Panc1 (cell line): Measurements from ENCODE around the gene AKT3. TPM values are rescaled to one million over a fixed set of nuclear protein-coding genes. Genes with fewer than 3 reads are reported as not detected.

Source experiments
- ATAC-seq: fragments of 200-7000 bp; cut with Tn5 transposase; 2 replicates; pipeline ENCODE4 v1.9.1; 2020; ENCODE audit warnings: mild to moderate bottlenecking, moderate library complexity
- BruUV-seq: library from RNA; stranded (reverse); fragments of 400-500 nt; replicated peaks from 2 replicates; lab custom pipeline; 2021; lab: Mats Ljungman, UMichigan
- CTCF ChIA-PET: fragments of 300-600 bp; sonication (Branson Sonifier 250); formaldehyde crosslinking; loops from one replicate; lab custom pipeline; 2022; ENCODE audit warnings: antibody characterized with exemption; lab: Charles Lee
- POLR2A ChIA-PET: fragments of 300-600 bp; sonication (Branson Sonifier 250); formaldehyde crosslinking; loops from one replicate; lab custom pipeline; 2022; ENCODE audit warnings: antibody characterized with exemption; lab: Charles Lee
- DNase-seq: peaks from one replicate; pipeline ENCODE4 v3.0.0-alpha.2; 2010; ENCODE audit warnings: low read depth, low spot score
- H3K27ac ChIP-seq: 2 replicates; pipeline ENCODE4 v1.5.1; 2011; ENCODE audit warnings: mild to moderate bottlenecking, low read length, inconsistent platforms
- H3K27me3 ChIP-seq: fragments of 200-500 bp; sonication (Bioruptor generic); 2 replicates; pipeline ENCODE4 v1.6.0; 2014; ENCODE audit warnings: low read length, inconsistent platforms; ENCODE audit not compliant: control insufficient read depth, insufficient read depth
- H3K36me3 ChIP-seq: fragments of 200-500 bp; sonication (Bioruptor generic); 2 replicates; pipeline ENCODE4 v1.5.1; 2014; ENCODE audit warnings: inconsistent platforms, mild to moderate bottlenecking, low read length, moderate library complexity; ENCODE audit not compliant: control insufficient read depth, insufficient read depth
- H3K4me1 ChIP-seq: 2 replicates; pipeline ENCODE4 v1.5.1; 2011; ENCODE audit warnings: inconsistent platforms, mild to moderate bottlenecking, low read length, moderate library complexity; ENCODE audit not compliant: control insufficient read depth, insufficient read depth
- H3K4me3 ChIP-seq, 2 experiments: 2 replicates each; pipeline ENCODE4 v1.5.1; 2011 to 2012; ENCODE audit warnings: low read depth in 2 of 2, low read length in 2 of 2, mild to moderate bottlenecking in 2 of 2, inconsistent platforms in 1 of 2, moderate library complexity in 1 of 2
- H3K9me3 ChIP-seq: fragments of 200-500 bp; sonication (Bioruptor generic); 2 replicates; pipeline ENCODE4 v1.5.1; 2014; ENCODE audit warnings: low read depth, mild to moderate bottlenecking, inconsistent platforms, low read length, moderate library complexity; ENCODE audit not compliant: control insufficient read depth, insufficient read depth
- CTCF ChIP-seq: fragments of 450-650 bp; IDR thresholded peaks from 2 replicates; pipeline ENCODE4 v1.5.1; 2017; ENCODE audit warnings: mild to moderate bottlenecking
- POLR2AphosphoS5 ChIP-seq: IDR thresholded peaks from 2 replicates; pipeline ENCODE4 v1.6.1; 2012; ENCODE audit warnings: mild to moderate bottlenecking, low read depth, low read length, moderate library complexity
- REST ChIP-seq, 2 experiments: IDR thresholded peaks; 2 replicates each; pipeline ENCODE4 v1.6.1; 2011 to 2012; ENCODE audit warnings: low read depth in 2 of 2, control low read depth in 1 of 2, low read length in 1 of 2, mild to moderate bottlenecking in 1 of 2, moderate library complexity in 1 of 2; ENCODE audit not compliant: insufficient read depth in 1 of 2
- SIN3A ChIP-seq: IDR thresholded peaks from 2 replicates; pipeline ENCODE4 v1.6.1; 2012; ENCODE audit warnings: low read depth, mild to moderate bottlenecking, low read length, moderate library complexity, borderline replicate concordance; ENCODE audit not compliant: insufficient read depth
- TCF7L2 ChIP-seq: IDR thresholded peaks from 2 replicates; pipeline ENCODE4 v1.6.1; 2011; ENCODE audit warnings: mild to moderate bottlenecking, low read depth, low read length, inconsistent platforms
- in situ Hi-C: cut with HindIII; loops from 2 replicates; pipeline ENCODE4 v1.10.0; 2016; ENCODE audit warnings: low sequenced_read_pairs, low pct_unique_long_range_greater_than_20kb
- intact Hi-C: fragments of 100-400 bp; cut with micrococcal nuclease; formaldehyde crosslinking; loops from one replicate; pipeline ENCODE4 v1.10.0; 2022; ENCODE audit not compliant: unreplicated experiment
- total RNA-seq: library from RNA; stranded (reverse); gene quantifications from one replicate; pipeline ENCODE4 v1.2.1, GENCODE V29; 2021; ENCODE audit not compliant: unreplicated experiment

Gene AKT3
- total RNA-seq, 1 experiment from 2014 or later = 11.0 TPM

GRCh38 chr1:243730487-243731150 is 119.4 kb downstream of the AKT3 start:
- ChIA-PET POLR2A (no interaction called here), CTCF (no interaction called here)
- ATAC-seq (no peak), DNase-seq (no peak)
- TF ChIP-seq REST (IDR thresholded peaks at IDR 0.05; ENCODE audit: insufficient read depth in 1 of 2, low read depth in 2 of 2, low read length in 1 of 2) = no peak
- TF ChIP-seq TCF7L2 = no peak
- no peaks in the 10 kb centered on the region for H3K27me3 ChIP-seq
- intact Hi-C loops = no loop called here
- H3K4me3 ChIP-seq = no peak overlapping the region
- in situ Hi-C loops = no loop called here
- BruUV-seq = no TSS peak
- H3K27ac ChIP-seq = no peak overlapping the region
- H3K36me3 ChIP-seq = no peaks in the 10 kb centered on the region
- no peaks in the 10 kb centered on the region for H3K9me3 ChIP-seq
- no peaks in the 10 kb centered on the region for H3K4me1 ChIP-seq

- TF ChIP-seq POLR2AphosphoS5 (no peak), TCF7L2 (no peak), CTCF (no peak), REST (IDR thresholded peaks at IDR 0.05; ENCODE audit: insufficient read depth in 1 of 2, low read depth in 2 of 2, low read length in 1 of 2) (no peak), SIN3A (no peak)
- POLR2A ChIA-PET = no interaction called here
- no peak overlapping the region for H3K4me3 ChIP-seq
- ATAC-seq (no peak), DNase-seq (no peak)
- H3K27me3 ChIP-seq = no peaks in the 10 kb centered on the region
- BruUV-seq = no TSS peak
- no peak overlapping the region for H3K27ac ChIP-seq
- no peaks in the 10 kb centered on the region for H3K36me3 ChIP-seq
- intact Hi-C loops (no loop called here), in situ Hi-C loops (no loop called here)
- no peaks in the 10 kb centered on the region for H3K9me3 ChIP-seq
- no peaks in the 10 kb centered on the region for H3K4me1 ChIP-seq
- CTCF ChIA-PET = no interaction called here
Observed at GRCh38 chr1:243729956-243730355, 120.1 kb downstream of the AKT3 start.
